AG09309 (cell line): ENCODE data around the gene PDCD7.
A peak's percentile ranks its signal among the peaks of the same experiment; 100 is the strongest.
"Not testable (repeated sequence)": the region's sequence is repeated elsewhere in the genome, so short reads cannot be mapped to it uniquely, and the experiment has no call there.

Experiments used
- DNase-seq: peaks from one replicate; pipeline ENCODE4 v3.0.0-alpha.2; 2010; ENCODE audit warnings: low read depth
- H3K4me3 ChIP-seq: 2 replicates; pipeline ENCODE4 v1.5.1; 2011; ENCODE audit warnings: mild to moderate bottlenecking, low read depth, low read length, moderate library complexity; ENCODE audit not compliant: control insufficient read depth
- CTCF ChIP-seq: IDR thresholded peaks from 2 replicates; pipeline ENCODE4 v1.5.1; 2011; ENCODE audit warnings: mild to moderate bottlenecking, low read depth, low read length, inconsistent platforms; ENCODE audit not compliant: insufficient read depth, control insufficient read depth; ENCODE audit errors: missing control alignments

The PDCD7 gene

GRCh38 chr15:65154720-65155119, 21.1 kb upstream of the PDCD7 start:
- no peak overlapping the region for H3K4me3 ChIP-seq
- no peak for TF ChIP-seq CTCF
- DNase-seq: no peak

- TF ChIP-seq CTCF: no peak
- H3K4me3 ChIP-seq: no peak overlapping the region
- no peak for DNase-seq
Observed at GRCh38 chr15:65147902-65148301, 14.3 kb upstream of the PDCD7 start.

- no peak overlapping the region for H3K4me3 ChIP-seq
- no peak for TF ChIP-seq CTCF
- DNase-seq: no peak
Observed at GRCh38 chr15:65146438-65146837, 12.8 kb upstream of the PDCD7 start.

GRCh38 chr15:65138631-65139030, 5.0 kb upstream of the PDCD7 start:
- DNase-seq, H3K4me3 ChIP-seq: not testable (repeated sequence)

- DNase-seq, H3K4me3 ChIP-seq: not testable (repeated sequence)
Observed at GRCh38 chr15:65137893-65138292, 4.3 kb upstream of the PDCD7 start.

- H3K4me3 ChIP-seq, DNase-seq: not testable (repeated sequence)
Observed at GRCh38 chr15:65137089-65137488, 3.5 kb upstream of the PDCD7 start.

GRCh38 chr15:65134538-65134937, 930 bp upstream of the PDCD7 start:
- no peak overlapping the region; the same call in none of the 2 replicates for H3K4me3 ChIP-seq
- no peak for DNase-seq
- TF ChIP-seq CTCF: no peak

- H3K4me3 ChIP-seq: peak overlapping the region; percentile 79
- no peak for DNase-seq
- TF ChIP-seq CTCF: no peak
Observed at GRCh38 chr15:65132878-65133547, 595 bp downstream of the PDCD7 start.

GRCh38 chr15:65130941-65131340, 2.7 kb downstream of the PDCD7 start:
- no peak for DNase-seq
- no peak overlapping the region for H3K4me3 ChIP-seq
- no peak for TF ChIP-seq CTCF
